CMK (cell line): ENCODE measurements around the gene CYP2S1.
"Not testable (repeated sequence)": the region's sequence is repeated elsewhere in the genome, so short reads cannot be mapped to it uniquely, and the experiment has no call there.

ENCODE experiments used
- DNase-seq: peaks from one replicate; pipeline ENCODE4 v3.0.0-alpha.2; 2010; ENCODE audit warnings: low read depth

Gene CYP2S1

GRCh38 chr19:41192574-41193429 is at the start of gene CYP2S1:
Gene CYP2S1, plus strand, starts transcription at chr19:41193219. Its CDS starts 46 bp downstream, at chr19:41193265.
- peak; percentile 48 for DNase-seq

GRCh38 chr19:41144403-41144802 is 48.6 kb upstream of the CYP2S1 start:
- peak; percentile 51 for DNase-seq

DNA sequence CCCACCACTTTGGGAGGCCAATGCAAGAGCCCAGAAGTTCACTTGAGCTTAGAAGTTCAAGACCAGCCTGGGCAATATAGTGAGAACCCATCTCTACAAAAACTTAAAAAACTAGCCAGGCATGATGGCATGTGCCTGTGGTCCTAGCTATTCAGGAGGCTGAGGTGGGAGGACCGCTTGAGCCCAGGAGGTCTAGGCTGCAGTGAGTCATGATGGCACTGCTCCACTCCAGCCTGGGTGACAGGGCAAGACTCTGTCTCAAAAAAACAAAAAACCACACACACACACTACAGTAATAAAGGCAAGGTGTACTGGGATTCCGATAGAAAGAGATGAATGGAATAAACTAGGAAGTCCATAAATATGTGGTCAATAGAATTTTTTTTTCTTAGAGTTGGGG is 43.2 kb upstream of the CYP2S1 start:
- DNase-seq = no peak

- DNase-seq = not testable (repeated sequence)
Observed at GRCh38 chr19:41150986-41151385, 42.0 kb upstream of the CYP2S1 start.

GRCh38 chr19:41154060-41154459 is 39.0 kb upstream of the CYP2S1 start:
- no peak for DNase-seq

DNA sequence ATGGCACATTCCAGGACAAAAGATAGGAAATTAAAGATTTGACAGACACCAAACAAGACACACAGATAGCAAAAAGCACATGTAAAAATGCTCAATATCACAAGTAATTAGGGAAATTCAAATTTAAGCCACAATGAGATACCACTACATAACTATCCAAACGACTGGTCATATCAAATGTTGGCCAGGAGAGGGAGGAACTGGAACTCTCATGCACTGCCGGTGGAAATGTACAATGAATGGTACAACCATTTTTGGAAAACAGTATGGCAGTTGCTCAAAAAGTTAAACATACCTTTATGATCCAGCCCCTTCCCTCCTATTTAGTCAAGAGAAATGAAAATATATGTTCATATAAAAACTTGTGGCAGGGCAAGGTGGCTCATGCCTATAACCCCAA is 36.8 kb upstream of the CYP2S1 start:
- no peak for DNase-seq

- no peak for DNase-seq
Observed at GRCh38 chr19:41159881-41160280, 33.1 kb upstream of the CYP2S1 start.

DNA sequence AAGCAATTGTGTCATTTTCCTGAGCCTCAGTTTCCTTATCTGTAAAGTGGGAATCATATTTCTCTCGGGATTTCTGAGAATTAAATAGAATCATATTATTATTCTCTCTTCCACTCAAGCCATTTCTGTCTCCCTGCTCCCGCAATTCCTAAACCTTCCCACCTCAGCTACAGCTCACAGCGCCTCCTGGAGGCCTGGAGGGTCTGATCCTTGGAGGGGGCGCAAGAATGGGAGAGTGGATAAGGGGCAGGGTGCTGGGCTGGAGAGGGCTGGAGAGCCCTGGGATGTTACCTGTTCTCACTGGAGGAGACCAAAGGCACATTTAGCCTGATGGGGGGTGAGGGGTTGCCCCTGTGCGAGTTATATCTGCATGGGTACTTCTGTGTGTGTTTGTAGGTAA is 31.1 kb upstream of the CYP2S1 start:
- no peak for DNase-seq

DNA sequence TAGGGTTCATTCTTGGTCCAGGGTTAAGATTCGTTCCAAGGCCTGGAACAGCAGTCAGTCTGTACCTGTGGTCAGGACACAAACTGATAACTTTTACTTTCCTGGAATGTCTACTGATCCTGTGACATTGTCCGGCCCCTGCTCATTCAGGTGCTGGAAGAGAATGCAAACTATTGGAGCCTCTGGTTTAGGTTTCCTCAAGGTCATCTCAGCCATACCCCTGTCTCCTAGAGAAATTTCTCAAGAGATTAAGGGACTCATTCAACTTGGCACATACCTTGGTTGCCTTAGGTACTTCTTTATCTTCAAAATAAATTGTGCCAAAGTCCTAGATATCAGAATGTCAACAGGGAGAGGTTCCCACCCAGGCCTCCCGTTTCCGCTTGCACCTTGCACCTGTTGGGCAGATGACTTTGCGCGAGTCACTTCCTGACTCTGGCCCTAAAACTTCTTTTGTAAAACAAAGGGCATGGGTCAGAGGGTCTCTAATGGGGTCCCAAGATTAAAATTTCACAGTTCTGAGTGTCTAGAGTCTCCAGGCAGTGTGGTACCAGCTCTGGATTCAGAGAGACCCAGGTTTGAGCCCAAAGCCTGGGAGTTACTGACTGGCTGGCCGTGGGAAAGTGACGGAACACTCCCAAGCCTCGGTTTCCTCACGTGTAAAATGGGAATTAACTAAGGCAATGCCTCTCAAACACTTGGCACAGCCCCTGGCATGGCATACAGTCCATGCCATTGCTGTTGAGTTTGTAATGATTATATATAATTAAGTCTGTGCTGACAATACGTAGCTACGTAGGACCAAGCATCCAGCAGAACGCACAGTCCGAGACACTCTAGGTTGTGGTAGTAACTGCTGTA is 25.8 kb upstream of the CYP2S1 start:
- DNase-seq = no peak

- no peak for DNase-seq
Observed at GRCh38 chr19:41172297-41173164, 20.5 kb upstream of the CYP2S1 start.

- DNase-seq = no peak
Observed at GRCh38 chr19:41174297-41174928, 18.6 kb upstream of the CYP2S1 start.

DNA sequence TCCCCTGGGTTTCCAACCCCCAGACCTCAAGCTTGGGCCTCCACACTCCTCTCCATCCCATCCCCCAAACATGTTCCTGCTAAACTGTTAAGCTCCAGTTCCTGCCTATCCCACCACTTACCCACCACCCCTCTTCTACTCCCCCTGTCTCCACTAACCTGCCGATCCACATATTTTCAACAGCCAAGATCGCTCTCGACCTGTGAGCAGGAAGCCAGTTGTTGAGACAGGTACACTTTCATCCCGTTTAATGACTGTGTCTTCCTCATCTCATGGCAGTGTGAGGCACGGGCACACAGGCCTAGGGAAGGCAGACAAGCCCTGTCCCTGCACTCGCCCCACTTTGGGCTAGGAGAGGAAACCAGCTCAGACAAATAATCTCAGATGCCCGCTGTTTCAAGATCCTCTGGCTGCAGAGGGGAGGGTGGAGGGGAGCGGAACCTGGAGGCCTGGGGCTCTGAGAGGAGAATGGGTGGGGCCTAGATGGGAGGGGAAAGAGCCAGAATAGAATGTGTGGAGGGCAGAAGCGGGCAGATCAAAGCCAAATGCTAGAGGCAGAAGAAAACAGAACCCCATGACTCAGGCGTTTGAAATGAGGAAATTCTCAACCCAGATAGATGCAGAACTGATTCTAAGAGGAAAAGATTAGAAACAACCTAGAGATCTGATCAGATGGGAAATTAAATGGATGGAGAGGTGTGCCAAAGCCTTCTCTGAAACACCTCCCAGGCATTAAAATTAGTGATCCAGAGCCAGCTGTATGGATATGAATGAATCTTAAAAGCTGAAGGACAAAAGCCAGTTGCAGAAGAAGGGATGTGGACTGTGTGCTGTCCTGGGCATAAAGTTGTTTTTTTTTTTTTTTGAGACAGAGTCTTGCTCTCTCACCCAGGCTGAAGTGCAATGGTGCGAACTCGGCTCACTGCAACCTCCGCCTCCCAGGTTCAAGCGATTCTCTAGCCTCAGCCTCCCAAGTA is 16.9 kb upstream of the CYP2S1 start:
- no peak for DNase-seq

DNA sequence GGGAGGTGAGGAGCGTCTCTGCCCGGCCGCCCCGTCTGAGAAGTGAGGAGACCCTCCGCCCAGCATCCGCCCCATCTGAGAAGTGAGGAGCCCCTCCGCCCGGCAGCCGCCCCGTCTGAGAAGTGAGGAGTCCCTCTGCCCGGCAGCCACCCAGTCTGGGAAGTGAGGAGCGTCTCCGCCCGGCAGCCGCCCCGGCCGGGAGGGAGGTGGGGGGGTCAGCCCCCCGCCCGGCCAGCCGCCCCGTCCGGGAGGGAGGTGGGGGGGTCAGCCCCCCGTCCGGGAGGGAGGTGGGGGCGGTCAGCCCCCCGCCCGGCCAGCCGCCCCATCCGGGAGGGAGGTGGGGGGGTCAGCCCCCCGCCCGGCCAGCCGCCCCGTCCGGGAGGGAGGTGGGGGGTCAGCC is 12.8 kb upstream of the CYP2S1 start:
- not testable (repeated sequence) for DNase-seq

- DNase-seq = no peak
Observed at GRCh38 chr19:41186971-41187883, 5.8 kb upstream of the CYP2S1 start.

- no peak for DNase-seq
Observed at GRCh38 chr19:41187884-41188279, 5.1 kb upstream of the CYP2S1 start.

- DNase-seq = no peak
Observed at GRCh38 chr19:41189425-41190065, 3.5 kb upstream of the CYP2S1 start.

GRCh38 chr19:41193430-41194156 is 574 bp downstream of the CYP2S1 start:
- DNase-seq = no peak

GRCh38 chr19:41194157-41194552 is 1.1 kb downstream of the CYP2S1 start:
- DNase-seq = no peak
